Activated T-cell treated with anti-CD3 and anti-CD28 coated beads, Interleukin-2, amount 50 U/mL, for 1 hour (primary cell): ENCODE data around the gene TF.

ENCODE experiments used
- DNase-seq: peaks from one replicate; pipeline ENCODE4 v3.0.0-alpha.2; 2020

TF gene

DNA sequence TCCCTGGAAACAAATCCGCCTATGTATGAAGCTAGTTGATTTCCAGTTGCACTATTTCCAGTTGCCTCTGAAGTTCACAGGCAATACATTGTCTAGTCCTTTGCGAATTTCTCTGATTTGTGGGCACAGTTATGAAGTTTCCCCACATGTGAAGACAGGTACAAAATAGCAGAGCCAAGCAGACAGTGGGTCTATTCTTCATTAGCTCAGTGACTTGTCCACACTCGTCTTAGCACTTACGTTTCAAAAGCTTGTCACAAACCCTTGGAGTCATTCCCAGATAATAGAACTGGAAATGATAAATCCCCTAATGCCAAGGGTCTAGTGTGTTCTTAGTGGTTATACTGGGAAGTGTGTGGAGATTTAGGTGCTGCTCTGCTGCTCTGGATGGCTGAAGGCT is 73.9 kb downstream of the TF start:
- no peak for DNase-seq

DNA sequence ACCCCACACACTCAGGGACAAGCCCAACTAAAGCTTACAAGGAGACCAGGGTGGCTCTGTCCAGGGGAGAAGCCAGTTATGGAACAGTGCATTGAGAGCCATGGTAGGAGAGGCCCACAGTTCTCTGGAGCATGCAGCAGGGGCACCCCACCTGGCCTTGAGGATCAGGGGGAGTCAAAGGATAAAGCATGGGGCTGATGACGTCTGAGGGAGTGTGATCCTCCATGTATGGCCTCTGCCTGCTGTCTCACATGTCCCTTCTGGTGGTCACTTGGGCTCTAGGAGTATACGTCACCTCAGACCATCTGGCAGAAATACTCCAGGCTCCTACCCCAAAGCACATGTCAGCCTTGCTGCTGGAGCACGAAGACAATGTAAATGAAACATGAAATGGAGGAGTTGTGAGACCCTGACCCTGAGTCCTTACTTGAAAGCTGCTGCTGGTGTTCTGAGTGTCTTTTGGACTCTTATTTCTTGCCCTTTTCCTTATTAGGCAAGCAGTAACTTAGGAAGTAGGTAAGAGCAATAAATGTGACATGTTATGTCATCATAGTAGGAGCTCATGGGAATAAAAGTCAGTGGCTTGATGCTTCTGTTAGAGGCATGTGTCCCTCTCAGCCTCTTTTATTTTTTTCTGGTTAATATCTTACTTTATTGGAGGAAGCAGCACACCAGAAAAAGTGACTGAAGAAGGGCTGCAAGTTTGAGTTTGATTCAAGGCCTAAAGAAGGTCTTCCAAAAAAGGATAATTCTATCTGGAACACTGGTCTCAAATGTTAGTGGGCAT is 74.9 kb downstream of the TF start:
- DNase-seq, result no peak

DNA sequence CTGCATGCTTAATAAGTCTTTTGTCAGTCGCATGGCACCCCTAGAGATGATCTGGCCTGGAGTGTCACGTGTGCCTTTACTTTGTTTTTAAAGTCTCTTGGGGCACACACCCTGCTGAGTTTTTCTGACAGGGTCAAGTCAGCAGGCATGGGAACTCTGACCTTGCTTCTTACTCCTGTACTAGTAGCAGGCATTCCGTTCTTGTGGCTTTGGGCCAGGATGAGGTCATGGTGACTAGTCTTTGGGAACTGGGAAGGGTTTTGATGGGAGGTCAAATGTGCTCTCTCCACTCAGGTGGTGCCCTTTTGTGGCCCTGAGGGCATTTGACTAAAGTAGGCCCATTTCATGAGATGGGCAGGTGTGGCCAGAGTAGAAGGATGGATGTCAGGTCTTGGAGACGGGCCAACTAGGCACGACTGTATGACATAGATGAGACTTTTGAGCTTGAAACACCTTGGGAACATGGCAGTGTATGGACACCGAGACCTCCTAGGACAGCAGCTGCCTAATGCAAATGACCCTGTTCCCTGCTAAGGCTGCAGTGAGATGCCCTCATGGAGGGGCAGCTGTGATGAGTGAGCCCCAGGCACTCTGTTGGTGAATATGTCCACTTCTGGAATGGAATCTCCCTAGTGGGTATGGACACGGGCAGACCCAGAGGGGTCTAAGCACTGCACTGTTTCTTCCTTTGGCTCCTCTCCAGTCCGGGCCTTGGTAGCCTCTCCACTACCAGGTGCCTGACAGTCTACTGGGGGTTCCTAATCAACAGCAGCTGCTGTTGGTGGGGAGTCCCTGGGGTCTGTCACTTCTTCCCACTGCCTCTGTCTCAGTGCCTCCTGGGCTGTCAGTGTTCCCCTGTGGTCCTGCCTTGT is 75.8 kb downstream of the TF start:
- DNase-seq, result no peak

DNA sequence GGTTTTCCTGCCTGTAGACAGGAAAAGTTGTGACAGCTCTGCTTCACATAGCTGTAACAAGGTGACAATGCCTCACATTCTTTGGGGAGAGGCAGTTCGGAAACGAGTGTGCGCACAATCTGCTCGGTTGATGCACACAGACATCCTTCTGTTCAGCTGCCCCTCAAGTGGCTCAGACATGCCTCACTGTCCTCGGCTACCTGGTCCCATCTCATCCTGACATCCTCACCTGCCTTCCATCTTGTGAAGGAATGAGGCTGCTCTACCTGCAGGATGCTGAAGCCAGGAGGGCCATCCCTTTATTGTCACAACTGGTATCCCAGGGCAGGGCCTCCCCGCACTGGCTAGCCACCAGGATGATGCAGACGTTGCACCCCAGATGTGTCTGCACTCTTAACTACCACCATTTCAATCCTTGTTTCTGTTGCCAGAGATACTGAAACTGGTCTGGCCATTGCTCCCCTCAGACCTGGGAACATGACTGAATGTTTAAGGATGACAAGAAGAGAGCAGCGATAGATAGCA is 78.8 kb downstream of the TF start:
- no peak for DNase-seq

DNA sequence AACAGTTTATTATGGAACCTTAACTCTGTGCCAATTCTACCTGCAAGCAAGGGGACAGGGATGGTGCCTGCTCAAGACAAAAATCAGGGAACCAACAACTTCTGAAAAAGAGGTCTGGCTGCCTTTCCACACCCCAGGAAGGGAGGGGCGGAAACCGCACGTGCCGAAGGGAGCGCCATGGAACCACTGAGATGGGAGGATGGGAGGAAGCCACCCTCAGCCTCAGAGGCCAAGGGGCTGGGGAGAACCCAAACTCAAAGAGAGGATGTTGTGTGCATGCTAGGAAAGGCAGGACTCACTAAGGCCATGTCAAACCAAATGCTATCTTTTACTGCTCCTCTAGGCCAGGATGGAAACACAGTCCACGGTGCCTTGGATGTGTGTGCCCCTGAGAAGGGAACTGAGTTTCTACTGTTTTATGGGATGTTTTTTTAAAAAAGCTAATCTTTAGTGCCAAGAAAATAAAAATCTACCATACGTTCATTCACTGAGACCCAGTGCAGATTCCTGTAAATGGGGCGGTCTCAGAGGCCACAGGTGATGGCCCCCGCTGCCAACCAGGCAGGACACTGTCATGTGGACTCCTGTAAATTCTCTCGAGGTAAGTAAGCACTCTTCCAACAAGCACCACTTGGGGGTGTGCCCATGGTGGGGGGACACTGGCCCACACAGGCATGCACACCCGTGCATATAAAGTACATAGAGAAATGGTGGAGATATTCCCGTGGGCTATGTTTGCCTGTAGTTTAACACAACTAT is 80.0 kb downstream of the TF start:
- no peak for DNase-seq

DNA sequence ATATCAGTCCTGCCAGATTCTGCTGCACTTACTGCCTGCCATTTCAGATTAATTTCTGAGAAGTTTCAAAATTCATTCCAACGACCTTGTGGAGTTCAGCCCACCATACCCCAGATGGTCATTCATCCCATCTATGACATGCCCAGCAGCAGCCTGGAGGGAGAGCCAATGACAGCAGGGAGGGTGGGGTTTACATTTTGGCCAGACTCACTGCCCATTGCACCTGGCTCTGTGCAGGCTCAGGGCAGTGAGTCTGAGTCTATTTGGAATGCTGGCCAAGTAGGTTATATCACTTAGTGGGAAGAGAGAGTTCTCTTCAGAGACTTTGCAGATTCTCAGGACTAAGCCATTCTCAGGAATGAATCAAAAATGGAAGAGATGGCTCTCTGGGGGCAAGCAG is 80.9 kb downstream of the TF start:
- no peak for DNase-seq

DNA sequence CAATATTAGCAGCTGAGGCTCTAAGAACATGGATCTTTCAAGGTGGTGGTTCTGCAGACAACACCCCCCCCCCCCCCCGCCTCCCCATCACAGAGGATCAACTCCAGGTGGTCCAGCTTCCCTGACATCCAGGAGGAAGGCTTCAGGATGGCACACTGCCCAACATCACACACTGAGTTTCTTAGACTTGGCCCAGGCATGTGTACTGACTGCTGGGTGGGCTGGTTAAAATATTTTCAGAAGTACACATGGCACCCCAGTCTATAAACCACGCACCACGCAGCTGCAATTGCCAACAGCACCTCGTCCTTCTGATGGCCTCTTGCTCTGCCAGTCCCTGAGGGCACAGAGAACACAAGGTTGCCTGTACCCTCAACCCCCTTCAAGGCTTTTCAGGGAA is 81.5 kb downstream of the TF start:
- DNase-seq, result no peak

DNA sequence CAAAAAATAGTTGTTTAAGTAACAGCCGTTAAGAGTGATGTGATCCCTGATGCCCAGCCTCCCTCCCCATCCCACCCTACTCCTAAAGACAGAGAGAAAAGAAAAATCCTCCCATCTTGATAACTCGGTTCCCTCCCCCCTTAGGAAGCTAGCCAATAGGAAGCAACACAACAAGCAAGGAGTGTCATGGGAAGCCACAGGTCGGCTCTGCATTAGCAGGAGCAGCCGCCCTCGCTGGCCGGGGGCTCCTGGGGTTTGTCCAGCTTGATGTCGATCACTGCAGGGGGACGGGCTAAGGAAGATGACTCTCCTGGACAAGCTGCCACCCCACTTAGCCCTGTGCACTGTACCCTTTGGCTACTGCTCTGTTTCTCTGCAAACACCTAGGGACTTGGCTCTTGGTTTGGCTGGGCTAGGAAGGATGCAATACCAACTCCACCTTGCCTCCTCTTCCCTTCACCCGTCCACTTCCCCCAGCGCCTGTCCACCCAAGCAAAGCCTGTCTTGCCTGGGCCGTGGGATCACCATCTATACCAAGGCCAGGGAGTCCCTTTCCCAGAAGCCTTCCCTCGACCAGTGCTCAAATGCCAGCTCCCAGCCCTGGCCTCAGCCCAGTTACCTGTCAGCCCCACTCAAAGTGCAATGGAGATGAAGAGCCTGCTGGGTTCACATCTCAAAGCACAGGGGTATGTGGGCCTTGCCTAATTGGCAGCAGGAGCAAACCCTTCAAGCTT is 82.5 kb downstream of the TF start:
- DNase-seq, result no peak

DNA sequence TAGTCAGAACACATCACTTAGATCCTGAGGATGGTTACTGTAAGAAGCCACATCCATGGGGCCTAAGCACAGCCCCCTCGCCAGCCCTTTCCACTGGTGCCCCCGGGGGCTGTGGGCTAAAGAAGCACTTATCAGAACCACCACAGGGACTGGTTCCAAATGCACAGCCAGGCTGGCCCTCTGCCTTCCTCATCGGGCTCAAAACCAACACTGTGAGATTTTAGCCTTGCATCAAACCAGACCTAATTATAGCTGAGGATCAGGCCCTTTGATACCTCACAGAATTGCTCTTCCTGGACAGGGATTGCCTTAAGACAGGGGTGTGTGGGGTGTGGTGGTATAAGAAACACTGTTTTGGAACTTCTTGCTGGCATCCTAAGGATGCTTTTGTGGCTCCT is 83.1 kb downstream of the TF start:
- DNase-seq, result no peak

DNA sequence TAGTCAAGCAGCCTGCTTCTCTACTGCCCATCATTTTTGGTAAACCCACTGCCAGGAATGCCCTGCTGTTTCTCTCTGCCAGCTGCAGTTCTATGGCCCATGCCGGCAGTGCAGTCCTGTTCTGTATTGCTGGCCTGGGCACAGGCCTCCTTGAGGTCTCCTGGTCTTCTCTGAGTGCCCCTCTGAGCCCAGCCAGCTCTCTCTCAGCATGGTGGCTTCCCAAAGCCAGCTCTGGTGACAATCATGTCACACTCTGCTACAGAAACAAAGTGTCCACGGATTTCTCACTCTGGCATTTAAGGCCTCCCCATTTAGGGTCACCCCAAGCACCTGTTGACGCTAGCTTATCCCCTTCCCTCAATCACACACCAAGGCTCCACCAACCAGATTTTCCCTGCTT is 83.9 kb downstream of the TF start:
- no peak for DNase-seq

DNA sequence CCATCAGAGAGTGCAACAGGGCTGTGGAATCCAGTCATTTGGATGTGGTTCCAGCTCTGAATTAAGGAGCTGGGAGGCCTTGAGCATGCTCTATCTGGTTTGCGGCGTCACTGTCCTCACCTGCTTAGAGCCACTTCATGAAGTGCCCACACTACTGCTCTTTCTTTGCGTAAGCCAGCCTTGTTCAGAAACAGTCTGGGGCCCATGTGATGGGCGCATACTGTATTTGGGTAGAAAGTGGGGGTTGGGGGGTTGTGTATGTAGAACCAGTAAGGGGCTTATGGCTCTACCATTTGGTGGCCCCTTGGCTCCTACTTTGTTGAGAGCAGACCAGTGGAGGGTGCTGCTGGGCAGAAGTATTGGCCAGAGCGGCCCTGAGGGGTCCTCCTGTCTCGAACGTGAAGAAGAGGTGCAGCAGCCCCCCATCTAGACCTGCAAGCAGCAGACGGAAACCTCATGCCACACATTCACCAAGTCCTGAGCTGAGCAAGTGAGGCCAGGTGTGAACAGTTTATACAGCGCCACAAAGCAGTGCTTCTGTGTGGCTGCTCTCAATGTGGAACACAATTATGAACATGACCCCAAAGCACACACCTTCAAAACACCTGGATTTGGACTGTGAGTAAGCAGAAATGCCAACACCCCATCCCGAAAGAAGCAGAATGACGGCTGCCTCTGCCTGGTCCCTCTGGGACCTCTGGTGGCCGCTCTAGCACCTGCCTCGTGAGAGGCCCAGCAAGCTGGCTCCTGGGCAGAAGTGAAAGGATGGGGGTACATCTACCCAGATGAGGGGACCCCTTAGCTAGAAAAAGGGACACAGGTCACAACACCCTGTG is 86.0 kb downstream of the TF start:
- no peak for DNase-seq

DNA sequence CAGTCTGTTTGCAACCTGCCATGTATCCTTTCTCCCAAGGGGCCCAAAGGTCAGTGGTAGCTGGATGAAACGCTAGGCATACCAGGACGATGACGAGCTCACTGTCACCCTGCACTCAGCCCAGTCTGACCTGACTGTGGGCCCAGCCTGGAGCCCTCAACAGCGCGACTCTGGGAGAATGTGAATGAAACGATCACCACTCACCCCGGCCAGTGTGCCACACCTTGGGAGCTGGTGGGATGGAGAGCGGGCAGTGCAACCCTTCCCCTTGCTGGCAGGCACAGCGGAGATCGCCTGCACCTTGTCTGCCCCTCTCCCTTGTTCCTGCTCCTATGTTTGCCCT is 86.6 kb downstream of the TF start:
- DNase-seq, result no peak

DNA sequence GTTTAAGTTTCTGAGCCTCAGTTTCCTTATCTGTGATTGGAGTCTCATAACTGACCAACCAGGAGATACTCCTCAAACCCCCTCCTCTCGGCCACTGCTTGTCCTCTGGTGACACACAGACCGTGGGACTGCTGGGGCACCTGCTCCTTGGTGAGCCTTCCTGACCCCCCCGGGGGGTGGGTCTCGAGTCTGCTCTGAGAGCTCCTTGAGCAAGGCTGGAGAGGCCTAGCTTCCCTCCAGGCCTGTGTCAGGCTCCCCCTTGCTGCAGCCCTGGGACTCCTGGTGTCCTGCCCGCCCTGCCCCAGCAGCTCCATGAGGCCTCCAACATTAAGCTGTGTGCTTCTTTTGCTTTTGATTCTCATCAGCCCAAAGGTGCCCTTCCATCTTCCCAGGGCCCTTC is 87.1 kb downstream of the TF start:
- DNase-seq, result no peak

DNA sequence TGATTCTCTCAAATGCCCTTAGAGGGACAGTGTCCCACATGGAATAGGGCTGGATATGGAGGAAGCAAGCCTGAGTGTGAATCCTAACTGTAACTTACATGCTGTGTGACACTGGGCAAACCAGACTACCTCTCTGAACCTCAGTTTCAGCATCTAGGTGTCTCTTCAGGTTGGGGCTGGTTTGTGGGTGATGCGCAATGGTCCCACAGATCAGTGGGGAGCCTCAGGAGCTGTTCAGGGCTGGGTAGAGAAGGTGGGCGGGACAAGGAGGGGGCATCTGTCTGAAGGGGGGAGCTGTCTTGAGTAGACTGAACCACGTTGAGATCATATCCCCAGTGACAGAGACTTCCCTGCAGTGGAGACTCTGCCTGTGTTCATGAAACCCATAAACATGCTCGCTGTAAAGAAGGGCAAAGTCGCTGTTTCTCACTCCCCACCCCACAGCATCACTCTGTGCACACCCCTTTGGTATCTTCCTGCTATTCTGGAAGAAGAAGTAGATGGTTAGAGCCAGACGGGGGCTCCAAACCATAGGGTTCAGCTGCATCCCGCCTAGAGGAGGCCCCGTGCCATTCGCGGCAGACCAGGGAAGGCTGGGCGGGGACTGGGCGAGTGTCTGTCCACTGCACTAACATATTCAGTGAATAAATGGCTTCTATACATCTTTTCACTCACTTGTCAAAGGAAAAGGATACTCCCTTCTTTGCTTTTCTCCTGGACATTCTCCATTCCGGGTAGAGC is 87.9 kb downstream of the TF start:
- DNase-seq, result no peak

DNA sequence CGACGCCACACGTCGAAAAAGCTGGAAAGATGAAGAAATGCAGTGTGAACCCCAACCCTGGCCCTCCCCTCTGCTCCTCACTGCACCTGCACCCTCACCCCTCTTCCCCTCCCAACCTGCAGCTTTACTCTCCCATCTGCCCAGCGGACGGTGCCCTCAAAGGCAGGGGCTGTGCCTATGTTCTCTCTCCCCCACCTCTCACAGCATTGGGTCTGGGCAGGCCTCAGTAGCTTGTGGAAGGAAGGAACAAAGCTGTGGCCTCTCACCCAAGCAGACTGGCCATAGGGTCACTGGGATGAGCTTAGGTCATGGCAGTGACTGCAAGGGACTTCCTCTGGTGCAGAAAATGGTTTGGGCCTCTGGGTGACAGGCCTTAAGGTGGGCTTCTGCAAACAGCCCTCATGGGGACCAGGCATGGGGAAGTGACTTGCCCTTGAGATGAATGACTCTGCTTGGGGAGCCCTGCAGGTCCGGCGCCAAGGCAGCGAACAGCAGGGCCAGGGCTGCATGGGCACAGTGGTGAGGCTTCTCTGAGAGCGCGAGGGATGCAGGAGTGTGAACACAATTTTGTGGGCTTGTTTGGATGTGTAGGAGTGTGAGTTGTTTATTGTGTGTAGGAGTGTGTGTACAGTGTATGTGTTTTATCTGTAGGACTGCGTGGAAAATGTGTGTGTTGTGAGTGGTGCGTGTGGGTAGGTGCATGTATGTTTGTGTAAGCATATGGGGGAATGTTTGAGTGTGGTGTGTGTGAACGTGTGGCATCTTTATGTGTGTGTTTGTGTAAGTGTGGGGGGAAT is 88.6 kb downstream of the TF start:
- no peak for DNase-seq

DNA sequence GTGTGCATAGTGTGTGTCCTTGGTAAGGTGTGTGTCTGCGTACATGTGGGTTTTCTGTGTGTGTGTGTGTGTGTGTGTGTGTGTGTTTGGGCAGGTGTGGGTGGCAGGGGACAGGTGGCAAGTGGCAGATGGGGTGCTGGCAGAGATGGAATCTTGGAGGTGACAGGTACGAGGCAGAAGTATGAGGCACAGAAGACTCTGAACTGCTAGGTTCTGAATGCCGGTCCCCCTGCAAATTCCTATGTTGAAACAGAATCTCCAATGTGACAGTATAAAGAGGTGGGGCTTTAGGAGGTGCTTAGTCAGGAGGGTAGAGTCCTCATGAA is 89.2 kb downstream of the TF start:
- DNase-seq, result no peak

DNA sequence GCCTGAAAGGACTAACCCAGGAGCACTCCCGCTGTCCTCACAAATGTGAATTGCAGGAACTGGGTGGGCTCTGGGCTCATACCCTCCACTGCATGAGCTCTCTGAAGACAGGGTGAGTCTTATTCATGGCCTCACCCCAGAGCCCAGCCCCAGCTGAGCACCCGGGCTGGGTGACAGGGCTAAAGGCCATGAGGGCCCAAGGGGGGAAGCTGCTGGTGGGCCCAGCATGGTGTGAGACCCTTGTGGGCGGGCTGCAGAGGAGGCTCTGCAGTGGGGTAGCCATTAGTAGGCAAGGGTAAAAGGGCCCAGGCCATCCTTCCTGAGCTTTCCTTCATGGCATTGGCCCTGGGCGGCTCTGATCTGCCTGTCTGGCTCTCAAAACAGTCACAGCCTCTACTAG is 89.8 kb downstream of the TF start:
- DNase-seq, result no peak

DNA sequence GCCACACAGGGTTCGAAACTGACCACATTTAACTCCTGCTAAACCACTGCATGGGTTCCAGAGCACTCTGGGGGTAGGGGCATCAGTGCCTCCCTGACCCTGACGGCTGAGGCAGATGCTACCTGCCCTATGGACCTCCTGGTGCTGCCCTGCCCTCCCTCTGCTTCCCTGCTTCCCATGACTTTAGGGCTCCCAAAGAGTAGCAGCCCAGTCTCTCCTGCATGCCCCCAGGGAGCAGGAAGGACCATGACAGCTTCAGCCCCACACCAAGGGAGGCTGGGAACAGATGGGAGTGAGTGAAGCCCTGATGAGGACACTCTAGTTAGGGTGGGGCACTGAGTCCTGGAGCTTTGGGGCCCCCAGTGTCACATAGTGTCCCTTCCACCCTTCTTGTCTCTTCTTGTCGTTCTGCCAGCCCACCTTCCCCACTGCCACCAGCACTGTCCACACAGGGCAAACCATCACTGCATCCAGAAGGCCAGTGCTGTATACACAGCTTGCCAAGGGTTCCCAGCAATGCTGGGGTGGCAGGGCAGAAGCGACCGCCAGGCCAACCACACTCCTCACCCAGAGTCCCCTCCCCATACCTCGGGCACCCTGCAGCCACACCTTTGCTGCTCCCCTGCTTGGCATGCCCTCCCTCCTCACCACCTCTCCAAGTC is 90.4 kb downstream of the TF start:
- DNase-seq, result no peak

DNA sequence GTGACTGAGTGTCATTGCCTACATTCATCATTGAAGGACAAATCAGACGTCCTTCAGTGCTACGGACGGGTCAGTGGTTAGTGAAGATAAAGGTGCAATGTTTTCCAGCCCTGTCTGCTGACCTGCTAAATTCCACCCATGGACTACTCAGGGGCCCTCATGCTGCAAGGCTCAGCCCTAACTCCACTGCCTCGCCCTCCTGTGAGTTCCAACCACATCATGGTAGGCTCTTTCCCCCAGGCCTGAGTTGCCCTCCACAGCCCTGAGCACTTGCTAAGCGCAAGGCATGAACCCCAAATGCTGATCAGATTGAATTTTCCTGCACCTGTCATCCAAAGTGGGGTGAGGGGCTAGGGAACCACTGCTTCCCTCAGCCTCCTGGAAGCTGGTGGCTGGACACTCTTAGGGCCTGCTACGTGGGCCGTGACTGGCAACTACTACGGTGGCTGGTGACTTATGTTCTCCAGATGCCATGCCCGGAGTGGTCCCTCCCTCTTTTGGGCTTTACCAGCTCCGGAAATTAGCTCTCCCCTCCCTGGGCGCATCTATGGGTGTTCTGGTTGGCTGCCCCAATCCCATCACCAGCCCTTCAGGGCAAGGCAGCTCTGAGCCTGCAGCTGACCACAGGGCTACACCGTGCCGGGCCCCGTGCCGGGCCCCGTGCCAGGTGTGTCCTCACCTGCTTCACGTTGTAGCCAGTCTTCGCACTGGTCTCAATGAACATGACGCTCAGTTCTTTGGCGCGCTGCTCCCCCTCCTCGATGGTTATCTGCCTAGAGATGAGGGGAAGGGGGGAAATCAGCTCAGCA is 91.5 kb downstream of the TF start:
- no peak for DNase-seq
